Measurements from ENCODE around the gene CELSR1.

DNA sequence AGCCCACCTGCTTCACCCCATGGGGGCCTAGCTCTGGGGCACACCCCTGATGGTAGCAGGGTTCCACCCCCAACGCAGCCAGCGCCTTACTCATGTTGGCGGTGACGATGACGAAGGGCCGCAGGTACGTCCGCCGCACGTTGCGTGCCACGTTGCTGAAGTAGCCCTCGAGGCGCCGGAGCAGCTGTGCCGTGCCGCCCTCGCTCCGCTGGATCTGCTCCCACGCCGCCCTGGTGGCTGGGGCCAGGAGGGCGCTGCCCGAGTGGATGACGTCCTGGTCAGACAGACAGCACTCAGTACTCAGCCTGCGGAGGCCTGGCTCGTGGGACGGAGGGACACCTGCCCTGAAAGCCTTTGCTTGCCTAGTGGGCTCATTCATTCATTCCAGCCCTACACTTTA, 151.1 kb downstream of the CELSR1 start:
- TF ChIP-seq POLR2AphosphoS5 (IDR thresholded peaks at IDR 0.05; ENCODE audit: low read depth) = no peak
- TF ChIP-seq, protein P1, sequence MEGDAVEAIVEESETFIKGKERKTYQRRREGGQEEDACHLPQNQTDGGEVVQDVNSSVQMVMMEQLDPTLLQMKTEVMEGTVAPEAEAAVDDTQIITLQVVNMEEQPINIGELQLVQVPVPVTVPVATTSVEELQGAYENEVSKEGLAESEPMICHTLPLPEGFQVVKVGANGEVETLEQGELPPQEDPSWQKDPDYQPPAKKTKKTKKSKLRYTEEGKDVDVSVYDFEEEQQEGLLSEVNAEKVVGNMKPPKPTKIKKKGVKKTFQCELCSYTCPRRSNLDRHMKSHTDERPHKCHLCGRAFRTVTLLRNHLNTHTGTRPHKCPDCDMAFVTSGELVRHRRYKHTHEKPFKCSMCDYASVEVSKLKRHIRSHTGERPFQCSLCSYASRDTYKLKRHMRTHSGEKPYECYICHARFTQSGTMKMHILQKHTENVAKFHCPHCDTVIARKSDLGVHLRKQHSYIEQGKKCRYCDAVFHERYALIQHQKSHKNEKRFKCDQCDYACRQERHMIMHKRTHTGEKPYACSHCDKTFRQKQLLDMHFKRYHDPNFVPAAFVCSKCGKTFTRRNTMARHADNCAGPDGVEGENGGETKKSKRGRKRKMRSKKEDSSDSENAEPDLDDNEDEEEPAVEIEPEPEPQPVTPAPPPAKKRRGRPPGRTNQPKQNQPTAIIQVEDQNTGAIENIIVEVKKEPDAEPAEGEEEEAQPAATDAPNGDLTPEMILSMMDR (IDR thresholded peaks at IDR 0.05; ENCODE audit: insufficient read depth, low read length) = no peak
- TF ChIP-seq, protein P2, sequence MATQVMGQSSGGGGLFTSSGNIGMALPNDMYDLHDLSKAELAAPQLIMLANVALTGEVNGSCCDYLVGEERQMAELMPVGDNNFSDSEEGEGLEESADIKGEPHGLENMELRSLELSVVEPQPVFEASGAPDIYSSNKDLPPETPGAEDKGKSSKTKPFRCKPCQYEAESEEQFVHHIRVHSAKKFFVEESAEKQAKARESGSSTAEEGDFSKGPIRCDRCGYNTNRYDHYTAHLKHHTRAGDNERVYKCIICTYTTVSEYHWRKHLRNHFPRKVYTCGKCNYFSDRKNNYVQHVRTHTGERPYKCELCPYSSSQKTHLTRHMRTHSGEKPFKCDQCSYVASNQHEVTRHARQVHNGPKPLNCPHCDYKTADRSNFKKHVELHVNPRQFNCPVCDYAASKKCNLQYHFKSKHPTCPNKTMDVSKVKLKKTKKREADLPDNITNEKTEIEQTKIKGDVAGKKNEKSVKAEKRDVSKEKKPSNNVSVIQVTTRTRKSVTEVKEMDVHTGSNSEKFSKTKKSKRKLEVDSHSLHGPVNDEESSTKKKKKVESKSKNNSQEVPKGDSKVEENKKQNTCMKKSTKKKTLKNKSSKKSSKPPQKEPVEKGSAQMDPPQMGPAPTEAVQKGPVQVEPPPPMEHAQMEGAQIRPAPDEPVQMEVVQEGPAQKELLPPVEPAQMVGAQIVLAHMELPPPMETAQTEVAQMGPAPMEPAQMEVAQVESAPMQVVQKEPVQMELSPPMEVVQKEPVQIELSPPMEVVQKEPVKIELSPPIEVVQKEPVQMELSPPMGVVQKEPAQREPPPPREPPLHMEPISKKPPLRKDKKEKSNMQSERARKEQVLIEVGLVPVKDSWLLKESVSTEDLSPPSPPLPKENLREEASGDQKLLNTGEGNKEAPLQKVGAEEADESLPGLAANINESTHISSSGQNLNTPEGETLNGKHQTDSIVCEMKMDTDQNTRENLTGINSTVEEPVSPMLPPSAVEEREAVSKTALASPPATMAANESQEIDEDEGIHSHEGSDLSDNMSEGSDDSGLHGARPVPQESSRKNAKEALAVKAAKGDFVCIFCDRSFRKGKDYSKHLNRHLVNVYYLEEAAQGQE (IDR thresholded peaks at IDR 0.05; ENCODE audit: insufficient replicate concordance, low read depth) = no peak
